ENCODE data around the gene SEMA3E. TPM values are rescaled to one million over a fixed set of nuclear protein-coding genes. Genes with fewer than 3 reads are reported as not detected.

The SEMA3E gene
- total and polyA plus RNA-seq, 9 of the 15 experiments (the other 6 are each of a cell fraction or from before 2014, with no cell fraction given): 0.01 to 1.4 (median 0.14) TPM; not detected in 2

DNA sequence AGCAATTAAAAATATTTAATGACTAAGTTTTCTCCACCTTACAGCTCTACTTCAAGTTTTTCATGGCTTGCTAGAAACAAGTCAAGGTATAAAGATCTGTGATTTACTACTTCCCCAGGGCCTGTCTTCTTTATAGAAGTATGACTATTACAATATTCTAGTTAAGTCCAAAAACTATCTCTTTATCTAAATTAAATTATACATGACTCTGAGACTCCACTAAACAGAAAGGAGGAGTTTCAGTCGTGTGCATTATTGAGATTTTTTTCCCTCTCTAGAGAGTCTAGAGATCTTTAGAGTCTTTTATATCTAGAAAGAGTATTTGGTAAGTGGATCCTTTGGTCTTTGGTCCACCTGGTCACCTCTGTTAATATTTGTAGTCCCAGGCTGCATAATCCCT, 100.7 kb downstream of the SEMA3E start (continued):
- TF ChIP-seq, protein P1, sequence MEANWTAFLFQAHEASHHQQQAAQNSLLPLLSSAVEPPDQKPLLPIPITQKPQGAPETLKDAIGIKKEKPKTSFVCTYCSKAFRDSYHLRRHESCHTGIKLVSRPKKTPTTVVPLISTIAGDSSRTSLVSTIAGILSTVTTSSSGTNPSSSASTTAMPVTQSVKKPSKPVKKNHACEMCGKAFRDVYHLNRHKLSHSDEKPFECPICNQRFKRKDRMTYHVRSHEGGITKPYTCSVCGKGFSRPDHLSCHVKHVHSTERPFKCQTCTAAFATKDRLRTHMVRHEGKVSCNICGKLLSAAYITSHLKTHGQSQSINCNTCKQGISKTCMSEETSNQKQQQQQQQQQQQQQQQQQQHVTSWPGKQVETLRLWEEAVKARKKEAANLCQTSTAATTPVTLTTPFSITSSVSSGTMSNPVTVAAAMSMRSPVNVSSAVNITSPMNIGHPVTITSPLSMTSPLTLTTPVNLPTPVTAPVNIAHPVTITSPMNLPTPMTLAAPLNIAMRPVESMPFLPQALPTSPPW (CRISPR knock-in tag; IDR thresholded peaks at IDR 0.05): no peak
- TF ChIP-seq, protein P2, sequence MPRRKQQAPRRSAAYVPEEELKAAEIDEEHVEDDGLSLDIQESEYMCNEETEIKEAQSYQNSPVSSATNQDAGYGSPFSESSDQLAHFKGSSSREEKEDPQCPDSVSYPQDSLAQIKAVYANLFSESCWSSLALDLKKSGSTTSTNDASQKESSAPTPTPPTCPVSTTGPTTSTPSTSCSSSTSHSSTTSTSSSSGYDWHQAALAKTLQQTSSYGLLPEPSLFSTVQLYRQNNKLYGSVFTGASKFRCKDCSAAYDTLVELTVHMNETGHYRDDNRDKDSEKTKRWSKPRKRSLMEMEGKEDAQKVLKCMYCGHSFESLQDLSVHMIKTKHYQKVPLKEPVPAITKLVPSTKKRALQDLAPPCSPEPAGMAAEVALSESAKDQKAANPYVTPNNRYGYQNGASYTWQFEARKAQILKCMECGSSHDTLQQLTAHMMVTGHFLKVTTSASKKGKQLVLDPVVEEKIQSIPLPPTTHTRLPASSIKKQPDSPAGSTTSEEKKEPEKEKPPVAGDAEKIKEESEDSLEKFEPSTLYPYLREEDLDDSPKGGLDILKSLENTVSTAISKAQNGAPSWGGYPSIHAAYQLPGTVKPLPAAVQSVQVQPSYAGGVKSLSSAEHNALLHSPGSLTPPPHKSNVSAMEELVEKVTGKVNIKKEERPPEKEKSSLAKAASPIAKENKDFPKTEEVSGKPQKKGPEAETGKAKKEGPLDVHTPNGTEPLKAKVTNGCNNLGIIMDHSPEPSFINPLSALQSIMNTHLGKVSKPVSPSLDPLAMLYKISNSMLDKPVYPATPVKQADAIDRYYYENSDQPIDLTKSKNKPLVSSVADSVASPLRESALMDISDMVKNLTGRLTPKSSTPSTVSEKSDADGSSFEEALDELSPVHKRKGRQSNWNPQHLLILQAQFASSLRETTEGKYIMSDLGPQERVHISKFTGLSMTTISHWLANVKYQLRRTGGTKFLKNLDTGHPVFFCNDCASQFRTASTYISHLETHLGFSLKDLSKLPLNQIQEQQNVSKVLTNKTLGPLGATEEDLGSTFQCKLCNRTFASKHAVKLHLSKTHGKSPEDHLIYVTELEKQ (CRISPR knock-in tag; IDR thresholded peaks at IDR 0.05): no peak
- TF ChIP-seq, protein P3, sequence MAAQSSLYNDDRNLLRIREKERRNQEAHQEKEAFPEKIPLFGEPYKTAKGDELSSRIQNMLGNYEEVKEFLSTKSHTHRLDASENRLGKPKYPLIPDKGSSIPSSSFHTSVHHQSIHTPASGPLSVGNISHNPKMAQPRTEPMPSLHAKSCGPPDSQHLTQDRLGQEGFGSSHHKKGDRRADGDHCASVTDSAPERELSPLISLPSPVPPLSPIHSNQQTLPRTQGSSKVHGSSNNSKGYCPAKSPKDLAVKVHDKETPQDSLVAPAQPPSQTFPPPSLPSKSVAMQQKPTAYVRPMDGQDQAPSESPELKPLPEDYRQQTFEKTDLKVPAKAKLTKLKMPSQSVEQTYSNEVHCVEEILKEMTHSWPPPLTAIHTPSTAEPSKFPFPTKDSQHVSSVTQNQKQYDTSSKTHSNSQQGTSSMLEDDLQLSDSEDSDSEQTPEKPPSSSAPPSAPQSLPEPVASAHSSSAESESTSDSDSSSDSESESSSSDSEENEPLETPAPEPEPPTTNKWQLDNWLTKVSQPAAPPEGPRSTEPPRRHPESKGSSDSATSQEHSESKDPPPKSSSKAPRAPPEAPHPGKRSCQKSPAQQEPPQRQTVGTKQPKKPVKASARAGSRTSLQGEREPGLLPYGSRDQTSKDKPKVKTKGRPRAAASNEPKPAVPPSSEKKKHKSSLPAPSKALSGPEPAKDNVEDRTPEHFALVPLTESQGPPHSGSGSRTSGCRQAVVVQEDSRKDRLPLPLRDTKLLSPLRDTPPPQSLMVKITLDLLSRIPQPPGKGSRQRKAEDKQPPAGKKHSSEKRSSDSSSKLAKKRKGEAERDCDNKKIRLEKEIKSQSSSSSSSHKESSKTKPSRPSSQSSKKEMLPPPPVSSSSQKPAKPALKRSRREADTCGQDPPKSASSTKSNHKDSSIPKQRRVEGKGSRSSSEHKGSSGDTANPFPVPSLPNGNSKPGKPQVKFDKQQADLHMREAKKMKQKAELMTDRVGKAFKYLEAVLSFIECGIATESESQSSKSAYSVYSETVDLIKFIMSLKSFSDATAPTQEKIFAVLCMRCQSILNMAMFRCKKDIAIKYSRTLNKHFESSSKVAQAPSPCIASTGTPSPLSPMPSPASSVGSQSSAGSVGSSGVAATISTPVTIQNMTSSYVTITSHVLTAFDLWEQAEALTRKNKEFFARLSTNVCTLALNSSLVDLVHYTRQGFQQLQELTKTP (IDR thresholded peaks at IDR 0.05; ENCODE audit: low read depth in 1 of 2, partially characterized antibody in 2 of 2): no peak
- TF ChIP-seq, protein P4, sequence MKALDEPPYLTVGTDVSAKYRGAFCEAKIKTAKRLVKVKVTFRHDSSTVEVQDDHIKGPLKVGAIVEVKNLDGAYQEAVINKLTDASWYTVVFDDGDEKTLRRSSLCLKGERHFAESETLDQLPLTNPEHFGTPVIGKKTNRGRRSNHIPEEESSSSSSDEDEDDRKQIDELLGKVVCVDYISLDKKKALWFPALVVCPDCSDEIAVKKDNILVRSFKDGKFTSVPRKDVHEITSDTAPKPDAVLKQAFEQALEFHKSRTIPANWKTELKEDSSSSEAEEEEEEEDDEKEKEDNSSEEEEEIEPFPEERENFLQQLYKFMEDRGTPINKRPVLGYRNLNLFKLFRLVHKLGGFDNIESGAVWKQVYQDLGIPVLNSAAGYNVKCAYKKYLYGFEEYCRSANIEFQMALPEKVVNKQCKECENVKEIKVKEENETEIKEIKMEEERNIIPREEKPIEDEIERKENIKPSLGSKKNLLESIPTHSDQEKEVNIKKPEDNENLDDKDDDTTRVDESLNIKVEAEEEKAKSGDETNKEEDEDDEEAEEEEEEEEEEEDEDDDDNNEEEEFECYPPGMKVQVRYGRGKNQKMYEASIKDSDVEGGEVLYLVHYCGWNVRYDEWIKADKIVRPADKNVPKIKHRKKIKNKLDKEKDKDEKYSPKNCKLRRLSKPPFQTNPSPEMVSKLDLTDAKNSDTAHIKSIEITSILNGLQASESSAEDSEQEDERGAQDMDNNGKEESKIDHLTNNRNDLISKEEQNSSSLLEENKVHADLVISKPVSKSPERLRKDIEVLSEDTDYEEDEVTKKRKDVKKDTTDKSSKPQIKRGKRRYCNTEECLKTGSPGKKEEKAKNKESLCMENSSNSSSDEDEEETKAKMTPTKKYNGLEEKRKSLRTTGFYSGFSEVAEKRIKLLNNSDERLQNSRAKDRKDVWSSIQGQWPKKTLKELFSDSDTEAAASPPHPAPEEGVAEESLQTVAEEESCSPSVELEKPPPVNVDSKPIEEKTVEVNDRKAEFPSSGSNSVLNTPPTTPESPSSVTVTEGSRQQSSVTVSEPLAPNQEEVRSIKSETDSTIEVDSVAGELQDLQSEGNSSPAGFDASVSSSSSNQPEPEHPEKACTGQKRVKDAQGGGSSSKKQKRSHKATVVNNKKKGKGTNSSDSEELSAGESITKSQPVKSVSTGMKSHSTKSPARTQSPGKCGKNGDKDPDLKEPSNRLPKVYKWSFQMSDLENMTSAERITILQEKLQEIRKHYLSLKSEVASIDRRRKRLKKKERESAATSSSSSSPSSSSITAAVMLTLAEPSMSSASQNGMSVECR (CRISPR knock-in tag; IDR thresholded peaks at IDR 0.05): no peak
- TF ChIP-seq SMARCB1 (IDR thresholded peaks at IDR 0.05; ENCODE audit: insufficient read length, low read depth) (no peak), NCOA1 (IDR thresholded peaks at IDR 0.05; ENCODE audit: low read depth) (no peak), ZNF668 (CRISPR knock-in tag; IDR thresholded peaks at IDR 0.05) (no peak)
- TF ChIP-seq, protein P5, sequence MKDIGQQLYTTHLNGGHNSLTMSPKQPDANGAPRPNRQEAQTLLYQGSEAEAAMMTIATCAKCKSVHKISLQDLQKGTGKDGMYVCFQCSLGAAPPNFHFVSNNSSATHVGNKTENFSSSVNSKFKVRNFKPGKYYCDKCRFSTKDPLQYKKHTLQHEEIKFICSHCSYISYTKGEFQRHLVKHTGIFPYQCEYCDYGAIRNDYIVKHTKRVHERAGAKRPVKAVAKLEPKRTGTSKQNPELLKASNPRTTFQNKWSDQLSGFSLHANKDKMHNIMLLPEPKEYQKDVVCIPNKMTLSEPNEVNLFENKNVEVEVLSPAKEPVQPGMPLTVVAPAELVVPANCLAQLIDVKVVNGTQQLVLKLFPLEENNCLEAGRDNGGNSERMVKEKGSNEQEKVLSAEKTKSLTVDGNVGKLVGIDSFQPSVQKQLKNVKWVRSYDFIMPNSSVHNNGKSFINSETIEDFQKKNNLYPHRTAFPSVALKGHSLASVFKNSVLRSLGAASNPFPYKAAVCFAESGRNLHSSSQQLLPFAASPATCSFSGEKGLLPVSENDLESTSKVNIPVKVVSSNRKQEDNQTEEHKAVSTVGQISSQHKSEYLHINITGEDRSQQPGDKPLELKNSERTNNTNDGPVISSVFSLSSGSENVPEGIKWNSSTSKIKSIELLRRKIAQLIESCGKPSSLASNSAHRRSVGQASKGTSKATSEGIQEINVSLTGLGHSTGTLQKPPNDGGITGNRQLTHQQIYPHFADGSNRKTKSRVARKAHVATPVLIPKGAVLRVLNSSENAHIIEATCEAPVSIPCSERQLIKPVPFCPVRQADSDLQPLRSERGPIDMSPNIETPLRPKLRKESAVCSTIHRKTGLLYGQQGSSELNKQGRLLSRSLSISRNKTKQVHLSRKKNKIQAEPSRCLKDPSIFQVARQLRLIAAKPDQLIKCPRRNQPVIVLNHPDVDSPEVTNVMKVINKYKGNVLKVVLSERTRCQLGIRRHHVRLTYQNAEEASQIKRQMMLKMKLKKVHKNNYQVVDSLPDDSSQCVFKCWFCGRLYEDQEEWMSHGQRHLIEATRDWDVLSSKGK (CRISPR knock-in tag; IDR thresholded peaks at IDR 0.05): no peak
